Fibroblast of gingiva (primary cell): ENCODE measurements around the gene RPTOR.

Experiments used
- DNase-seq: peaks from one replicate; pipeline ENCODE4 v3.0.0-alpha.2; 2011; ENCODE audit warnings: low read depth

The RPTOR gene

DNA sequence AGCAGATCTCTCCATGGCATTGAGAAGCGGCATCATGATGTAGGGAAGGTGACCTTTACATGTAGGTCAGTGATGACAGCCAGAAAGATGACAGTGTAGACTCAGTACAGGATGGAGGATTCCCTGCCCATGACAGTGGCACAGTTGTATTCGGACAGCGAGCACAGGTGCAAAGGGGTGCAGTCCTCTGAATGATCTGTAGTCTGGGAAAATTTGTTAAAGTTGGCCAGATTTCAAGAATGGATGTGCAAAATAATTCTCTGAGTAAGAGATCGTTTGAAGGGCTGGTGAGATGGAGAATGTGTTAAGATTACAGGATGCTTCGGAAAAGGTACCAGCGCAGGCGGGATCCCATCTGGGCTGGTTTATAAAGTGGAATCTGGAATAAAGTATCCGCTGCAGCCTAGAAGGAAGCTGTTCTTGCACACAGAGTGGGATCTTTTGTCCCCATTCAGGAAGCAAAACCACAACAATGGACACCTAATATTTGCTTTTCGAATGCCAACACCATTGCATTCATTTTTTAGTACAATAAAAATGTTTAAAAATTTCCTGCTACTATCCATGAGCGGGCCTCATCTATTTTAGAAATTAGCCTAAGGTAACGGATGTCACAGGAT is 101.2 kb downstream of the RPTOR start:
- DNase-seq: no peak

GRCh38 chr17:80646328-80646727 is 101.7 kb downstream of the RPTOR start:
- DNase-seq: no peak

GRCh38 chr17:80647746-80648145 is 103.1 kb downstream of the RPTOR start:
- peak; percentile 15 for DNase-seq

- no peak for DNase-seq
These were observed 104.6 kb downstream of the RPTOR start for GRCh38 chr17:80649200-80649644.

DNA sequence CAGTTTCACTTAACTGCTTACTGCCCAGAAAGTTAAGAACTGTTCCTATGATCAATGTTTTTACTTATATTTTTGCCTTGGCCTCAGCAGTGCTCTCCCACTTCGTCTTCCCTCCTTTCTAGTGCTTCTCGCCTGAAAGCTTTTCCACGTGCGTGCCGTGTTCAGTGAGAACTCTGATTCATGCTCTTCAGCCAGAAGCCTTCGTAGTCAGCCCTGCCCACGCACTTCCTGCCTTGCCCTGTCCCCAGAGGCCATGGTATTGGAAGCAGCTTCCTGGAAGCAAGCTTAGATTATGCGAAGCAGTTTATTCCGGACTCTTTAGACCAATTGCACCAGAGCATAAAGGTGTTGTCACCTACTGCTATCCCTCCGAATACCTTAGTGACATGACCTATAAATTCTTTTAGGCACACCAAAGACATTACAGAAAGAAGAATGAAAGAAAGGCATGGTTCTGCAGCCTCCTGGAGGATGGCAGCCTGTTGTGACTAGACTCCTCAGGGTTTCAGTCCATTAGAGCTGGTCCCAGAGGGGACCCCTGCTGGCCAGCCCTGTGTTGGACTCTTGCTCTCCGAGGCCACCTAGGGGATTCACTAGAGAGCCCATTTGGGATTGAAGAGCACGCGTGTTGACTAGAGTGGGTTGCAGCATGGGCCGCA is 105.2 kb downstream of the RPTOR start:
- peak; percentile 87 for DNase-seq

GRCh38 chr17:80650331-80650672 is 105.7 kb downstream of the RPTOR start:
- DNase-seq: no peak

DNA sequence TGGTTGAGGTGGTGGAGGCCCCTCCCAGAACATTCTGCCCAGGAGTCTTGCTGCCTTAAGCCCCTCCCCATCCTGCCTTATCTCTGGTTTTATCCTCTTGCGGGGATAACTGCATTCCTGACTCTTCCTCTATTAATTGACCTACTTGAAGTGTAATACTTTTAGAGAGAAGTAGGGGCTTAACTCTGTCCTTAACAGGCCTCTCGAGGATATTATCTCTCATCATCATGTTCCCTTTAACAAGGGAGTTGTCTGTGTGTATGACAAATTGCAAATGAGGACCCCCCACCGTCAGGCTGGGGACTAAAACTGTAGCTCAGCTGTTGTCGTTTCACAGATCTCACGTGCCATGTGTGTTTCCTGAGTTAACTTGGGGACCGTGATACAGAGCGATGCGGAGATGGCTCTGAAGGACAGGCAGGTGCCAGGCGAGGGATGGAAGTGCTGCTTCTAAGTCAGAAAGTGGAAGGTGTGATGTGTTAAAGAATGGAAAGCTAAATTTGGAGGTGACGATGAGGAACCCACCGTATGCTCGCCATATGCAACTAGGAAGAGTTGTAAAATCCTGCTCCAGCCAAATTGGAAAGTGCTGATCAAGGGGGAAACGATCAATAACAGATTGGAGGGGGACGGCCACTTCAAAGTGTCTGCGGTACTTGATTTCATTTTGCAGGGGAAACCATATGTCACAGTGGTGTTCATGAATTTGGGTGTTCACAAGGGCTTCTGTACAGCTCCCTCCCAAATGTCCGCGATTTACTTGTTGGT is 106.3 kb downstream of the RPTOR start:
- DNase-seq: no peak

- DNase-seq: no peak
These were observed 108.2 kb downstream of the RPTOR start for GRCh38 chr17:80652756-80653330.

DNA sequence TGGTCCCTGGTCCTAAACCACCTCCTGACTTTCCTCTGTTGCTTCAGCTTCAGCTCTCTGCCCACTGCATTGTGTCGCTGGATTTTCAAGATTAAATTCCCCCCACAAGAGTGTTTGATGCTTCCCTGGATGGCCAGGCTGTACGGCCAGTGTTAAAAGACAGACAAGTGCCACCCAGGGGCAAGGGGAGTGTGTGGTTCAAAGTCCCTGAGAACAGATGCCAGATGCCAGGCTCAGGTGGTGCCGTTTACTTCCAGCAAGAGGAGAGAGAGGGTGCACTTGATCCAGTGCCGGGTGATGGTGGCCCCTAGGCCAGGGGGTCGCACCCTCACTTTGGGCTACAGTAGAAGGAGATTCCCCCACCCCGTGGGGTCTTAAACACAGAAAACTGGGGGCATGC is 109.2 kb downstream of the RPTOR start:
- no peak for DNase-seq

DNA sequence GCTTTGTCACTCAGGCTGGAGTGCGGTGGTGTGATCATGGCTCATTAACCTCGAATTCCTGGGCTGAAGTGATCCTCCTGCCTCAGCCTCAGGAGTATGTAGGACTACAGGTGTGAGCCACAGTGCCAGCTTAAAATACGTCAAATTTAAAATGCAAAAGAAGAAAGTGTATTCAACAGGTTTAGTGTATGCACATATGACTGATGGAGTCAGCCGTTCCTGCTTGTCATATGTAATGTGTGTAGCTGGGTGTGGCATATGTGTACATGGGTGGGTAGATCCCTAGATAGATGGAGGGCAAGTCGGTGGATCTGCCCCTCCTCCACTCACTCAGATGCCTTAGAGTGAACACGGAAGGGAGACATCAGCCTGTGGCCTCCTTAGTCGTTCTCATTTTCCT is 111.0 kb downstream of the RPTOR start:
- DNase-seq: no peak

DNA sequence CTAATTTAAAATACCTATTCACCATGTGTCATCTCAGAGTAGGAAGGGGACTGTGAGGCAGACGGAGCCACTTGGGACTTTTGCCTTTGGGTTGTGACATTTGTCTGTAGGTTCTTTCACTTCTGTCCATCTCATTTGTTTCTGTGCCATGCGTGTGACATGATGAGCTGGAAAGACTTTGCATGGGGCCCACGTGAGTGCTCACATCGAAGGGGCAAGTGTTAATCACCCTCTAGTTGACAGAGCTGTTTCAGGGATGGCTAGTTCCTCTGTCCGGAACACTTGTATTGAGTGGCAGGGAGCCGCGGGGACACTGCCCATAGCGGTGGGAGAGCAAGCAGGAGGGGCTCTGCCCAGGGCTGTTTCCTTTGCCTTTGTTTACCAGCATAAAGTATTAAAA is 112.0 kb downstream of the RPTOR start:
- DNase-seq: no peak

DNA sequence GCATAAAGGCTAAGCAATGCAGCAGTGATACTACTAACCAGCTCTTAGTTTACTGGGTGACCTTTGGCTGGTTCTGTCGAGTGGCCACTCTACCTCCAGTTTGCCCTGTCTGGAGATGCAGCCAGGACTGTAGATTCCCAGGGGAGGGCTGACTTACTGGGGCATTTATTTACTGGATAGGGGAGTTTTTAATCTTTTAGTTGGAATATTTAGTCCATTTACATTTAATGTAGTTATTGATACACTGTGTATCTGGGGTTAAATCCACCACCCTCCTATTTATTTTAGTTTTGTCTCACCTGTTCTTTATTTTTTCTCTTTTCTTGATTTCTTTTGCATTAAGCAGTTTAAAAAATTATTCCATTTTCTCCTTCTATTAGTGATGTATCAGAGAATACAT is 112.9 kb downstream of the RPTOR start:
- DNase-seq: no peak

DNA sequence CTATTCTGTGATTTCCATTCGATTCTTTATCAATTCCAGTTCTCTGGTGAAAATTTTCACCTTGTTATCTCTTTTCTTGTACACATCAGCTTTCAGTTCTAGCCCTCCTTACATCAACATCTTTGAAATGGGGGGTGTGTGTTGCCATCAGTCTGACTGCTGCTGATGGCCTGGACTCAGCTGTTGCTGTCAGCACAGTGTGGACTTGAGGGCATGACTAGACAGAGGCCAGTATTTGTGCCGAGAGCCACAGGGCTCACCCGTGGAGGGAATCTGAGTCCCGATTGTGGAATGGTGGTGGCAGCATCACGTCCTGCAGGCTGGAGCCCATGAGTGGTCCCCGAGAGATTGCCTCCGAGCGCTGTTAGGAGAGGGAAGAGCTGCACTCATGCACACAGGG is 114.2 kb downstream of the RPTOR start:
- DNase-seq: no peak

GRCh38 chr17:80659651-80660050 is 115.0 kb downstream of the RPTOR start:
- DNase-seq: no peak

GRCh38 chr17:80660527-80661198 is 116.0 kb downstream of the RPTOR start:
- no peak for DNase-seq

DNA sequence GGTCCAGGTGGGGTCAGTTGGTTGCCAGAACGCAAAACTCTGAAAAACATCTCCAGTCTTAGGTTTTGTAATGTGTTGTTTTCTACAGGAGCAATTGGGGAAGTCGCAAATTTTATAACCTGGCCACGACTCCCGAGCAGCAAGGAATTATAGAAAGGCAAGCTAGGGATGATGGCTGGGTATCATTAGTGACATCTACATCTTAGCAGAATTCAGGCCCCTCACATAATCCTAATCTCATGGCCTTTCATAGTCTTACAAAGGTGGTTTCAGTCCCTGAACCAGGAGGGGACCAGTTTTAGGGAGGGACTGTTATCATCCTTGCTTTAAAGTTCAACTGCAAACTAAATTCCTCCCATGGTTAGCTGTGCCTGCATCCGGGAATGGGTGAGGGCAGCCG is 117.9 kb downstream of the RPTOR start:
- DNase-seq: no peak

DNA sequence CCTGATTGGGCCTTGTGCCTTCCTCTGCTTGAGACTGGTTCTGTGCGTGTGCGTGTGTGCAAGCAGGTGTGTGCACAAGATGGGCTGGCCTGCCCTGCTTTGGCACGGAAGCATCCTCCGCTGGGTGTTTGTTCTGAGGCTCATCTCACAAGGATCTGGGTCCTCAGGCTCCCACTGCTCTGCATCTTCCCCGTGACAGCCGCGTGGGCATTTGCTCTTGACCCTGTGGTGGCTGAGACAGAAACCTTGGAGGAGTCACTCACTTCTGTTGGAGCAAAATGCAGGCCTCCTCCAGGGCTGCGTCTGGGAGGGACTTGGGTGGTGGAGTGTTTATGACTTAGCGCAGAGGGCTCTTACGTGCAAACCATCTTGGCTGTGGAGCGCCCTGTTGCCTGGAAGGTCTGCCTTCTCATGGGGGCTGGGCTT is 119.2 kb downstream of the RPTOR start:
- DNase-seq: peak; percentile 54

- DNase-seq: no peak
These were observed 119.7 kb downstream of the RPTOR start for GRCh38 chr17:80664217-80664790.

- no peak for DNase-seq
These were observed 121.2 kb downstream of the RPTOR start for GRCh38 chr17:80665792-80666191.

DNA sequence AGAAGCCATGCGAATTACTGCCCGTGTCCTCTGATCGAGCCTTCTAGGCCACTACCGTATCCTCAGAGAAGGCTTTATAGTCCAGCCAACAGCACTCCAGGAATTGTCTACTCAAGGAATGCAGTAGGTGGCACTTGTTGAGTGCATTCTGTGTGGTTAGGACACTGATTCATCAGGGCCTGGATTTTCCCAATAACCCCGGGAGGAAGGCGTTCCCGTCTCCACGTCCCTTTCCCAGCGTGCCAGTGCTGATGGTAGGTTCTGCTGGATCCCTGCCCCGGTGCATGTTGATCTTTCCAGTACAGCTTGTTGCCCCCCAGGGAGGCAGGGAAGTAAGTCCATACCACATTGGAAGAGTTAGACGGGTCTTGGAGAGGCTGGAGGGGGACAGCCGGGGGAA is 122.2 kb downstream of the RPTOR start:
- no peak for DNase-seq

- no peak for DNase-seq
These were observed 123.0 kb downstream of the RPTOR start for GRCh38 chr17:80667462-80668277.
